HFF-Myc (cell line): Measurements from ENCODE around the gene NSMCE4A.
"Not testable (repeated sequence)": the region's sequence is repeated elsewhere in the genome, so short reads cannot be mapped to it uniquely, and the experiment has no call there.

Experiments used
- DNase-seq: peaks from one replicate; pipeline ENCODE4 v3.0.0-alpha.2; 2011; ENCODE audit warnings: low read depth; ENCODE audit errors: extremely low read depth
- H3K4me3 ChIP-seq: replicated peaks from 2 replicates; pipeline ENCODE4 v1.5.1; 2011; ENCODE audit warnings: low read depth, mild to moderate bottlenecking, control low read depth, low read length
- CTCF ChIP-seq: IDR thresholded peaks from 2 replicates; pipeline ENCODE4 v1.5.1; 2012; ENCODE audit warnings: mild to moderate bottlenecking, low read depth, low read length, control low read depth; ENCODE audit errors: missing control alignments

Gene NSMCE4A

GRCh38 chr10:122018951-122019413 lies 44.0 kb upstream of the NSMCE4A start:
- no peak overlapping the region for H3K4me3 ChIP-seq
- DNase-seq, result no peak
- TF ChIP-seq CTCF, result no peak

- no peak for TF ChIP-seq CTCF
- H3K4me3 ChIP-seq, result no peak overlapping the region
- DNase-seq, result no peak
Measured at GRCh38 chr10:122018491-122018890, 43.5 kb upstream of the NSMCE4A start.

- H3K4me3 ChIP-seq, result not testable (repeated sequence)
Measured at GRCh38 chr10:122017926-122018325, 42.9 kb upstream of the NSMCE4A start.

GRCh38 chr10:122014652-122015248 lies 39.7 kb upstream of the NSMCE4A start:
- no peak overlapping the region for H3K4me3 ChIP-seq
- no peak for DNase-seq
- TF ChIP-seq CTCF, result no peak

More at GRCh38 chr10:122017926-122018325, 42.9 kb upstream of the NSMCE4A start:
- DNase-seq, result not testable (repeated sequence)

- DNase-seq, result no peak
- H3K4me3 ChIP-seq, result no peak overlapping the region
- no peak for TF ChIP-seq CTCF
Measured at GRCh38 chr10:122013311-122013780, 38.3 kb upstream of the NSMCE4A start.

- DNase-seq, result no peak
- no peak for TF ChIP-seq CTCF
- H3K4me3 ChIP-seq, result no peak overlapping the region
Measured at GRCh38 chr10:122012731-122013130, 37.7 kb upstream of the NSMCE4A start.

GRCh38 chr10:122010405-122011050 lies 35.5 kb upstream of the NSMCE4A start:
- no peak overlapping the region for H3K4me3 ChIP-seq
- TF ChIP-seq CTCF, result no peak
- DNase-seq, result no peak
